Fibroblast of pulmonary artery (primary cell): Measurements from ENCODE around the gene LAMA4.

Experiments used
- DNase-seq: peaks from one replicate; pipeline ENCODE4 v3.0.0-alpha.2; 2010; ENCODE audit warnings: low read depth
- H3K4me3 ChIP-seq: replicated peaks from 2 replicates; pipeline ENCODE4 v1.5.1; 2011; ENCODE audit warnings: low read depth, mild to moderate bottlenecking, control low read depth, low read length, moderate library complexity
- TF ChIP-seq, protein P1 (sequence below): IDR thresholded peaks from 2 replicates; pipeline ENCODE4 v1.5.1; 2011; ENCODE audit warnings: mild to moderate bottlenecking, control low read depth, low read length, inconsistent platforms; ENCODE audit errors: missing control alignments

The LAMA4 gene

DNA sequence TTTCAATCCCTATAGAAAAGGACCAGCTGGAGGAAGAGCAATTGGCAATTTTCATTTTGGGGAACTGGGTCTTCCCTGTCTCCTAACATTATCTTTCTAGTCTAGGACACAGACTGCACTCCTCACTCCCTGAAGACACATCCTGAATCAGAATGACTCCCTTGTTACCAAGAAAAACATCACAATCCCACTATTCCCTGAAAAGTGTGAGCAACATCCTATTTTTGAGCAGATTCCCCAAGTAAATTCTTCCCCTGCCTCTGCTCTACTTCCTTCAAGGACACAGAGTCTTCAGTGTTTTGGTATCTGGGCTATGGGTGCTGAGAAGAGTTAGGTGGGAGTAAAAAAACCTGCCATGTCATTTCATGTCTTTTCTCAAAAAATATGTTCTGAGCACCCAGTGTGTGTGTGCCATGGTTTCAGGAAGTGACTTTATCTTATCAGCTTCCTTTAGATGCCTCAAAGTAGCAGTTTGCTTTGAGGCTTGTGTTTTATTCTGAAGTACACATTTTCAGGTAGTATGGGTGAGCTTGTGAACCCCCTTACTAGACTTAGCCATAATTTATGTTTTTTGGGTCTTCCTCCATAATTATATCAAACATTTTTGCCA lies 12.4 kb downstream of the LAMA4 start:
- TF ChIP-seq, protein P1, sequence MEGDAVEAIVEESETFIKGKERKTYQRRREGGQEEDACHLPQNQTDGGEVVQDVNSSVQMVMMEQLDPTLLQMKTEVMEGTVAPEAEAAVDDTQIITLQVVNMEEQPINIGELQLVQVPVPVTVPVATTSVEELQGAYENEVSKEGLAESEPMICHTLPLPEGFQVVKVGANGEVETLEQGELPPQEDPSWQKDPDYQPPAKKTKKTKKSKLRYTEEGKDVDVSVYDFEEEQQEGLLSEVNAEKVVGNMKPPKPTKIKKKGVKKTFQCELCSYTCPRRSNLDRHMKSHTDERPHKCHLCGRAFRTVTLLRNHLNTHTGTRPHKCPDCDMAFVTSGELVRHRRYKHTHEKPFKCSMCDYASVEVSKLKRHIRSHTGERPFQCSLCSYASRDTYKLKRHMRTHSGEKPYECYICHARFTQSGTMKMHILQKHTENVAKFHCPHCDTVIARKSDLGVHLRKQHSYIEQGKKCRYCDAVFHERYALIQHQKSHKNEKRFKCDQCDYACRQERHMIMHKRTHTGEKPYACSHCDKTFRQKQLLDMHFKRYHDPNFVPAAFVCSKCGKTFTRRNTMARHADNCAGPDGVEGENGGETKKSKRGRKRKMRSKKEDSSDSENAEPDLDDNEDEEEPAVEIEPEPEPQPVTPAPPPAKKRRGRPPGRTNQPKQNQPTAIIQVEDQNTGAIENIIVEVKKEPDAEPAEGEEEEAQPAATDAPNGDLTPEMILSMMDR = no peak
- H3K4me3 ChIP-seq = no peak overlapping the region
- no peak for DNase-seq

DNA sequence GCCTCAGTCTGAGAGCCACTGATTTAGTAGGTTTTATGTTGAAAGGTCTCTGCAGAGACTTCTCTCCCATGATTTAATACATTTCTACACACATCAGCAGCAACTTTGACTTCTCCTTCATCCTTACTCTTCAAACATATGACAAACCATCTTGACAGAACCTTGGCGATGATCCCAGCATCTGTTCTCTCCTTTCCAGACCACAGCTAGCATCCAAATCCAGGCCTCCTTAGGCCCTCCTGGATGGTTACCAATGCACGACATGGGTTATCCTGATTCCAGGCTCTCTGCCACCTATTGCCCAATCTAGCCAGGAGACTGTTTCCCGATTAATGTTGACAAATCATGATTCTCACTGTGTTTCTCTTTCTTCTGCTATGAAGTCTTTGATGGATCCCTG lies 16.8 kb downstream of the LAMA4 start:
- no peak overlapping the region for H3K4me3 ChIP-seq
- TF ChIP-seq, protein P1 = no peak
- peak; percentile 98 for DNase-seq

- H3K4me3 ChIP-seq = no peak overlapping the region
- TF ChIP-seq, protein P1 = no peak
- DNase-seq = peak; percentile 85
Observed at GRCh38 chr6:112237066-112237465, 17.3 kb downstream of the LAMA4 start.

DNA sequence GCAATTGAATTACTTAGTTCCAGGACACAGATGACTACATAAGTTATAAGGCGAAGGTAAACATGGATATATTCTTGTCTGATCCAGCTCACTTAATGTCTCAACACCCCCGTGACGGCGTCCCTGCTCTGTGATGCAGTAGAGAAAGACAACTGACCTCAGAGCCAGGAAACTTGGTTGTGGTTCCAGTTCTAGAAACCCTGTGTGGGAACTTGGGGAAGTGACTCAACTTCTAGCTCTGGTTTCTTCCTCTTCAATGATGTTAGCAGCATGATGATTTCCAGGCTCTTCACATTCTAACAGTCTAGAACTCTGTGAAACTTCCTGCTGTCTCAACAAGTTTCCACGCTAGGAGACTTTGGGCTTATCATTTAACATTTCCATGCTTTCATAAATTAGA lies 18.4 kb downstream of the LAMA4 start:
- H3K4me3 ChIP-seq = no peak overlapping the region
- DNase-seq = peak; percentile 93
- TF ChIP-seq, protein P1 = no peak

DNA sequence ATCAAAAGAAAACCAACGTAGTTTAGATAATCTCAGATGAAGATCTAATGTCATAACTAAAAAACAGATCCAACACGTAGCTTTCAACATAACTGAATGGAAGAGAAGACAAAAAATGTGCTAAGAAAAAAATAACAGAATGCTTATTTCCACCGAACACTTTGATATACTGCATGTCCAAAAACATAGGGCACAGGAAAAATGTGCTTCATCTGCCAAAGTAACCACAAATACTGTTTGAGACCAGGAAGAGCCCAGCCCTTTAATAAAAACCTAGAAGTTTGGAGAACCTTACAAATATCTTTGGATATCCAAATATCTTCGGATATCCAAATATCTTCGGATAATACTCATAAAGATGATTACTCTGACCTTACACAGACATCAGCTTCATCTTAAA lies 19.8 kb downstream of the LAMA4 start:
- TF ChIP-seq, protein P1 = no peak
- peak; percentile 59 for DNase-seq

DNA sequence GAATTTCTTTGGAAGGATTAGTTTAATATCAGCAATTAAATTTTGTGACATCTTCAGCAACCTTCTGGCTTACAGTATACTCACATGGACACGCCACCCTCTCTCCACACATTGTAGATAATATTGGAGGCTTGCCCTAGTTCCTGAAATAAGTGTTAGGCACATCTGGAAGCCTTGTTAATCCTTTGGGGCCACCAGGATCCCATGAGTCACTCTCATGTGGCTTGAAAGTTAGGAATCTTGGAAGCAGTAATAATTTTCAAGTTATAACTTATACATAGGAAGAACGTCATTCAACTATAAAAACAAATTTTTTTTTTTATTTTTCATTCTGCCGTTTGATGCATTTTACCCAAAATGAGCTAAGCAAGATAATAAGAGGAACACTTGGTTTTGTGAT lies 20.5 kb downstream of the LAMA4 start:
- peak; percentile 88 for DNase-seq
- H3K4me3 ChIP-seq = no peak overlapping the region
- TF ChIP-seq, protein P1 = no peak

More for the DNA sequence above, 19.8 kb downstream of the LAMA4 start:
- H3K4me3 ChIP-seq = no peak overlapping the region

DNA sequence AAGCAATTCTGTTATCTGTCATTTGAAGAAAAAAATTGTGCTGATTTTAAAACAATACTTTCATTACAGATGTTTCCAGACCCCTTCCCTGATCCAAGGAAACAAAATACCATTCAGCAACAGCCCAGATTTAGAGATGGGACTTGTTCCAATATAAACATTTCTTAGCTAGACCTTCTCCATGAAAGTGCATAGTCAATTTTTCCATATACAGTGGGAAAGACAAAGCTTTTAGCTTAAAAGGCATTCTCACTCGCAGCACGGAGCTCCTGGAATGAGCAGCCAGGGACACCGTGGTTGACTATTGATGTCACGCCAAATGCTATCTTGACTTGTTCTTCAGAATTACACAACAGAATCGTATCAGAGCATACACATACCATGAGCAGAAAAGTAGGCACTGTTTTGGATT lies 21.5 kb downstream of the LAMA4 start:
- peak; percentile 97 for DNase-seq
- no peak overlapping the region for H3K4me3 ChIP-seq
- TF ChIP-seq, protein P1 = no peak
